Gastrocnemius medialis (tissue), 4 donors: ENCODE measurements around the gene CATSPERB.

Source experiments
- POLR2A ChIP-seq, 2 donors: fragments of 450-650 bp; IDR thresholded peaks; one replicate each; pipeline ENCODE4 v1.6.1; 2017; ENCODE audit warnings: antibody characterized with exemption in 2 of 2, mild to moderate bottlenecking in 2 of 2, moderate library complexity in 2 of 2
- TF ChIP-seq, protein P1 (sequence below), 5 experiments: fragments of 450-650 bp in 3 of 5; fragments of 200-600 bp in 2 of 5; sonication (generic) in 2 of 5; IDR thresholded peaks in 4 of 5; conservative IDR thresholded peaks in 1 of 5; 1 replicate in 4 of 5; 2 replicates in 1 of 5; pipeline ENCODE4 v1.5.1; 2016 to 2019; ENCODE audit warnings: antibody characterized with exemption in 5 of 5, mild to moderate bottlenecking in 3 of 5, moderate library complexity in 3 of 5

DNA sequence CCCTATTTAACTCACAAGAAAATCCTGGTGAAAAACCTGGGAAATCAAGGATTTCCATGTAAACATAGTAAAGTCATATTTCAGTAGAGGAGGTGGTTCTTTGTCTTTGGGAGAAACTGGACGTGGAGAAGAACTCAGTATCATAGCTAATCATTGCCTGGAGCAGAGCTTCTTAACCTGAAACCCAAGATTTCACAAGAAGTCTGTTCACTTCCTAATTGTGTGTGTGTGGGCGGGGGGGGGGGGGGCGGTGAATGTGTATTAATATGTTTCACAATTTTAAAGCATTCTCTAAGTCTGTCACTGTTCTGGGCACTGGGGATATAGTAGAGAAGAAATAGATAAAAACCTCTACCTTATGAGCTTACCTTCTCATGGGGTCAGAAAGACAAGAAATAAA is 125.0 kb downstream of the CATSPERB start:
- TF ChIP-seq, protein P1, sequence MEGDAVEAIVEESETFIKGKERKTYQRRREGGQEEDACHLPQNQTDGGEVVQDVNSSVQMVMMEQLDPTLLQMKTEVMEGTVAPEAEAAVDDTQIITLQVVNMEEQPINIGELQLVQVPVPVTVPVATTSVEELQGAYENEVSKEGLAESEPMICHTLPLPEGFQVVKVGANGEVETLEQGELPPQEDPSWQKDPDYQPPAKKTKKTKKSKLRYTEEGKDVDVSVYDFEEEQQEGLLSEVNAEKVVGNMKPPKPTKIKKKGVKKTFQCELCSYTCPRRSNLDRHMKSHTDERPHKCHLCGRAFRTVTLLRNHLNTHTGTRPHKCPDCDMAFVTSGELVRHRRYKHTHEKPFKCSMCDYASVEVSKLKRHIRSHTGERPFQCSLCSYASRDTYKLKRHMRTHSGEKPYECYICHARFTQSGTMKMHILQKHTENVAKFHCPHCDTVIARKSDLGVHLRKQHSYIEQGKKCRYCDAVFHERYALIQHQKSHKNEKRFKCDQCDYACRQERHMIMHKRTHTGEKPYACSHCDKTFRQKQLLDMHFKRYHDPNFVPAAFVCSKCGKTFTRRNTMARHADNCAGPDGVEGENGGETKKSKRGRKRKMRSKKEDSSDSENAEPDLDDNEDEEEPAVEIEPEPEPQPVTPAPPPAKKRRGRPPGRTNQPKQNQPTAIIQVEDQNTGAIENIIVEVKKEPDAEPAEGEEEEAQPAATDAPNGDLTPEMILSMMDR (IDR thresholded peaks at IDR 0.05 in 4 of 5, conservative IDR thresholded peaks at IDR 0.05 in 1 of 5), result no peak
- TF ChIP-seq POLR2A (IDR thresholded peaks at IDR 0.05), result no peak
